Activated naive CD8-positive, alpha-beta T cell treated with anti-CD3 and anti-CD28 coated beads, Interleukin-2, amount 10 ng/mL, durations not matched to agents 7 days and 5 days (primary cell): Measurements from ENCODE around the gene ADGRD2. TPM values are rescaled to one million over a fixed set of nuclear protein-coding genes. Genes with fewer than 3 reads are reported as not detected.
A peak's percentile ranks its signal among the peaks of the same experiment; 100 is the strongest.

ENCODE experiments used
- ATAC-seq: fragments of 150-1000 bp; cut with Tn5 transposase; one replicate; pipeline ENCODE4 v1.10.0; 2021; ENCODE audit warnings: low read depth, moderate library complexity
- POLR2A ChIA-PET: fragments of 350-600 bp; sonication (Branson Sonifier 250); formaldehyde crosslinking; loops from one replicate; lab custom pipeline; 2021; ENCODE audit warnings: antibody characterized with exemption; lab: Charles Lee
- DNase-seq: peaks from one replicate; pipeline ENCODE4 v3.0.0; 2021
- H3K27ac Mint-ChIP-seq: one replicate; pipeline ENCODE4 v1.8.0; 2022; ENCODE audit warnings: mild to moderate bottlenecking, mixed read lengths
- H3K27me3 Mint-ChIP-seq: one replicate; pipeline ENCODE4 v1.8.0; 2022; ENCODE audit warnings: mild to moderate bottlenecking, moderate library complexity, mixed read lengths
- H3K36me3 Mint-ChIP-seq: one replicate; pipeline ENCODE4 v1.8.0; 2021; ENCODE audit warnings: mild to moderate bottlenecking, mixed read lengths
- H3K4me1 Mint-ChIP-seq: one replicate; pipeline ENCODE4 v1.8.0; 2021; ENCODE audit warnings: mixed read lengths
- H3K4me3 Mint-ChIP-seq: one replicate; pipeline ENCODE4 v1.8.0; 2022; ENCODE audit warnings: mild to moderate bottlenecking, moderate library complexity, mixed read lengths
- H3K9me3 Mint-ChIP-seq: one replicate; pipeline ENCODE4 v1.8.0; 2021; ENCODE audit warnings: mixed read lengths
- total RNA-seq, 2 experiments: library from RNA; stranded (reverse); gene quantifications; one replicate each; pipeline ENCODE4 v1.2.3, GENCODE V29; 2021

Gene ADGRD2
- total RNA-seq, 2 experiments from 2014 or later, result not detected

DNA sequence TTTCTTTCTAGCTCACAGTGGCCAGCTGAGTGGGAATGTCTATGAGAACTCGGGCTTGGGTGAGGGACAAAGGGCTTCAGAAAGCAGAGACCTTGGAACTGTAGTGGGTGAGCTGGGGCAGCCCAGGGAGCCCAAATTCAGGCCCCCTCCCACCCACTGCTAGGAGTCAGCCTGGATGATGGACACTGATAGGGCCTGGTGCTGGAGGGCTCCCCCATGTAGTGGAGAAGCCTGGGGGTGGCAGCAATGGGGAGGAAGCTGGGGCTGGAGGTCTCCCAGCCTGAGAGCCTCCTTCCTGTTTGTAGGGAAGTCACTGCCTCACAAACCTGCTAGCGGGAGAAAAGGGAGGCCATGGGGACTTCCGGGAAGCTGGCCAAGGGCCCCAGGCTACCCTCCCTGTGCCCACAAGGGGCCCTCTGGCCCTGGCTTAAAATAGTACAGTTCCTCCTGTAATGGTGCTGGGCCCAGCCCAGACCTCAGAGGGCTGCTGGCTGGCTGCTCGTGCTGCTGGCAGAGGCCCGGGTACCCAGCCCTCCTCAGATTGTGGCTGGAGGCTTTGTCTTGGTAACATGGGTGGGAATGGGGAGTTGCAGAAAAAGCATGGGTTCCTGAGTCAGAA lies 63.2 kb downstream of the ADGRD2 start:
- peak; percentile 21 for ATAC-seq
- H3K27me3 Mint-ChIP-seq, result peaks cover 6% of the 10 kb centered on the region
- H3K27ac Mint-ChIP-seq, result no peak overlapping the region
- POLR2A ChIA-PET, result no interaction called here
- H3K4me3 Mint-ChIP-seq, result no peak overlapping the region
- no peaks in the 10 kb centered on the region for H3K9me3 Mint-ChIP-seq
- peaks cover 2% of the 10 kb centered on the region for H3K4me1 Mint-ChIP-seq
- no peak for DNase-seq
- H3K36me3 Mint-ChIP-seq, result no peaks in the 10 kb centered on the region

DNA sequence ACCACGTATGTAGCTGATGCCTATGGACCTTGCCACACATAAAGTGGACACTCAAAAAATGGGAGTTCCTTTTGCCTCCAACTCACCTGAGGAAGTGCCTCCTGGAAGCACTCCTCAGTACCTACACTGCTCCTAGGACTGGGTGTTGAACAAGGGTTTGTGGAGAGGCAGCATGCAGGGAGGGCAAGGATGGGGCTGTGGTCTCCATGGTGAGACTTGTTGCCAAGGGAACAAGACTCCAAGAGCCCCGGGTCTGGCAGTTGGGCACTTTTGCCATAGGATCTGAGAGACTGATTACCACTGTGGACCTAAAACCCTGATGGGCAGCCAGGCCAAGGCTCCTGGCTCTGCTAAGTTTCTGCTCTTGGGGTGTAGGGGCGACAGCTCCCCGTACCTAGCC lies 63.9 kb downstream of the ADGRD2 start:
- ATAC-seq (no peak), DNase-seq (no peak)
- no peaks in the 10 kb centered on the region for H3K36me3 Mint-ChIP-seq
- POLR2A ChIA-PET, result no interaction called here
- H3K9me3 Mint-ChIP-seq, result no peaks in the 10 kb centered on the region
- H3K27me3 Mint-ChIP-seq, result peaks cover 6% of the 10 kb centered on the region
- H3K4me3 Mint-ChIP-seq, result no peak overlapping the region
- peaks cover 2% of the 10 kb centered on the region for H3K4me1 Mint-ChIP-seq
- no peak overlapping the region for H3K27ac Mint-ChIP-seq

DNA sequence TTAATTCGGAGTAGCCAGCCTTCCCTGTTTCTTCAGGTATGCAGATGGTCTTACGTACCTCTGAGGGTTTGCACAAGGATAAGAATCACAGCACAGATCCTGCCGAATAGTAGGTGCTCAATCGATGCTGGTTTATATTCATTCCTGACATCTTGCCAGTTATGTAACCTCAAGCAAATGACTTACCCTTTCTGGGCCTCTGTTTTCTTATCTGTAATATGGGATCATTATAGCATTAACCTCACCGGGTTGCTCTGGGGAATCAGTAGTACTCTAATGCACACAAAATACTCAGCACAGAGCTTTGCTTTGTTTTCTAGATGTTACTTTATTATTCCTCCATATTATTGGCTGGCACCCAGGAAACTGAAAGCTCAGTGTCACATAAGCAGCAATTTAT lies 64.6 kb downstream of the ADGRD2 start:
- ATAC-seq, result no peak
- no peaks in the 10 kb centered on the region for H3K9me3 Mint-ChIP-seq
- H3K4me1 Mint-ChIP-seq, result peaks cover 2% of the 10 kb centered on the region
- H3K4me3 Mint-ChIP-seq, result no peak overlapping the region
- POLR2A ChIA-PET, result no interaction called here
- peaks cover 6% of the 10 kb centered on the region for H3K27me3 Mint-ChIP-seq
- DNase-seq, result no peak
- H3K27ac Mint-ChIP-seq, result no peak overlapping the region
- no peaks in the 10 kb centered on the region for H3K36me3 Mint-ChIP-seq

DNA sequence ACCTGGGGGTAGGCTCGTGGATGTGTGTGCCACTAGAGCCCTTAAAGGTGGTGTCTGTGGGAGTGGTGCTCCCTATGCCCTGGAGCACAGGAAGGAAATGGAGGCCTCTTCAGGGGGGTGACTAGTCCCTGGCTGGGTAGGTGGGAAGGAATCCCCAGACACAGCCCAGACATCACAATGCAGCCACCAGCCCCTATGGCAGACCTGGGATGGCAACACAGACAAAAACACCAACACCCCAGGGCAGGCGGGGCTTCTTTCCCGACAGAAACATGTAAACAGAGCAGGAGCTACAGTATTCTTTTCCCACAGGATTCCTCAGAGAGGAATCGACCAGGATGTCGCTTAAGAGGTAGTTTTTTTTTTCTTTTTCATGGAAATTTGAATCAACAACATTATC lies 67.3 kb downstream of the ADGRD2 start:
- POLR2A ChIA-PET, result no interaction called here
- H3K4me1 Mint-ChIP-seq, result no peaks in the 10 kb centered on the region
- H3K9me3 Mint-ChIP-seq, result no peaks in the 10 kb centered on the region

DNA sequence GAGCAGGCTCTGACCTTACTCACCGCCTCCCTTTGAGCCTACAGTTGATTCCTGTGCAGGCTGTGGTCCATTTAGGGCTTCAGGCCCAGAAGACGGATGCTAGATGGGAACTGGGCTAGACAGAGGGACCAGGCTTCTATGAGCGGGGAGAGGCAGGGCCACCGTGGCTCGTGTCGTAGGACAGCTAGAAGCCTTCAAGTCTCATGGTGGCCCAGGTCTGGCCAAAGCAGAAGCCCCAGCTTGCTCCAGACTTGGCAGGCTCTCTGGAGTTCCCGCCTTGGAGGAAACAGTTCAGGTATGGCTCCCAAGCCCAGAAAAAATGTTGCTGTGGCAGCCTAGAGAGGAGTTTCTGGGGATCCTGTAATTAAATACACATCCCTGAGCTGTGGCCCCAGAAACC lies 67.9 kb downstream of the ADGRD2 start:
- POLR2A ChIA-PET, result no interaction called here
- Mint-ChIP-seq H3K4me1 (no peaks in the 10 kb centered on the region), H3K4me3 (no peak overlapping the region), H3K27me3 (peaks cover 7% of the 10 kb centered on the region), H3K36me3 (no peaks in the 10 kb centered on the region), H3K27ac (no peak overlapping the region), H3K9me3 (no peaks in the 10 kb centered on the region)
- DNase-seq (no peak), ATAC-seq (no peak)

More for the DNA sequence above, 67.3 kb downstream of the ADGRD2 start:
- Mint-ChIP-seq H3K36me3 (no peaks in the 10 kb centered on the region), H3K27ac (no peak overlapping the region), H3K27me3 (peaks cover 8% of the 10 kb centered on the region), H3K4me3 (no peak overlapping the region)
- no peak for DNase-seq
- ATAC-seq, result no peak

DNA sequence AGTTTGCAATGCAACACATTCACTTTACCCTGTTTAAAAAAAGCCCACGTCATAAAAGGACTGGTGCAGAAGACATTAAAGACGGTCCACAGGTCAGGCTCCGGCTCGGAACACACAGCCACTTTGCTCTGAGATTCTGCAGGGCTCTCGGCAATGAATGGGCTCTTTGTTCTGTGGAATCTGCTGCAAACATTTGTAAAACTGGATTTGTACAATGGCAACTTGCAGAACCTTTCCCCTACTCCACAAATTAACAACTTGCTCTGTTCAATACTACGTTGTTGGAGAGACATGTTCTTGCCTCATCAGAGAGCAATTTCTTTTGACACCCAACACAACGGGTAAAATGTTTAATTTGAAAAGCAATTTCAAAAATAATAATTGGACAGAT lies 70.0 kb downstream of the ADGRD2 start:
- Mint-ChIP-seq H3K9me3 (no peaks in the 10 kb centered on the region), H3K27me3 (peaks cover 12% of the 10 kb centered on the region), H3K4me3 (no peak overlapping the region), H3K4me1 (no peaks in the 10 kb centered on the region), H3K27ac (no peak overlapping the region), H3K36me3 (no peaks in the 10 kb centered on the region)
- DNase-seq (no peak), ATAC-seq (no peak)
- POLR2A ChIA-PET, result no interaction called here

DNA sequence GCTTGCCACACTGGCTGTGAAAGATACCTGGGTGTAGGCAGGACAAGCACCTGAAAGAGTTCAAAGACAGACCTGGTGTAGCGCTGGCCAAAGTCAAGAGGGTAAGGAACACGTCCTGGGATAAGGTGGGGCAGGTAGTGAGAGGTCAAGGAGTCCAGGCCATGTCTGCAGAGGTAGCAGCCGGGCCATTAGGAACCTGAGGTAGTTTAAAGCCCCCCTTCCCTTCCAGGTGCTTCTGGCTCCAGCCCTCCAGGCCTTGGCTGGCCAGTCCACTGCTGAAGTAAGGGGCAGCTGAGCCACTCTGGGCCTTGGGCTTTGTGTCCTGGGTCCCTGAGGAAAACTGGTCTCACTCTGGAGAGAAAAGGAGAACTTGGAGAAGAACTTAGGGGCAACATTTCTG lies 70.9 kb downstream of the ADGRD2 start:
- no peaks in the 10 kb centered on the region for H3K36me3 Mint-ChIP-seq
- H3K4me1 Mint-ChIP-seq, result no peaks in the 10 kb centered on the region
- ATAC-seq (no peak), DNase-seq (no peak)
- POLR2A ChIA-PET, result no interaction called here
- H3K9me3 Mint-ChIP-seq, result no peaks in the 10 kb centered on the region
- peaks cover 9% of the 10 kb centered on the region for H3K27me3 Mint-ChIP-seq
- H3K27ac Mint-ChIP-seq, result no peak overlapping the region
- H3K4me3 Mint-ChIP-seq, result no peak overlapping the region

DNA sequence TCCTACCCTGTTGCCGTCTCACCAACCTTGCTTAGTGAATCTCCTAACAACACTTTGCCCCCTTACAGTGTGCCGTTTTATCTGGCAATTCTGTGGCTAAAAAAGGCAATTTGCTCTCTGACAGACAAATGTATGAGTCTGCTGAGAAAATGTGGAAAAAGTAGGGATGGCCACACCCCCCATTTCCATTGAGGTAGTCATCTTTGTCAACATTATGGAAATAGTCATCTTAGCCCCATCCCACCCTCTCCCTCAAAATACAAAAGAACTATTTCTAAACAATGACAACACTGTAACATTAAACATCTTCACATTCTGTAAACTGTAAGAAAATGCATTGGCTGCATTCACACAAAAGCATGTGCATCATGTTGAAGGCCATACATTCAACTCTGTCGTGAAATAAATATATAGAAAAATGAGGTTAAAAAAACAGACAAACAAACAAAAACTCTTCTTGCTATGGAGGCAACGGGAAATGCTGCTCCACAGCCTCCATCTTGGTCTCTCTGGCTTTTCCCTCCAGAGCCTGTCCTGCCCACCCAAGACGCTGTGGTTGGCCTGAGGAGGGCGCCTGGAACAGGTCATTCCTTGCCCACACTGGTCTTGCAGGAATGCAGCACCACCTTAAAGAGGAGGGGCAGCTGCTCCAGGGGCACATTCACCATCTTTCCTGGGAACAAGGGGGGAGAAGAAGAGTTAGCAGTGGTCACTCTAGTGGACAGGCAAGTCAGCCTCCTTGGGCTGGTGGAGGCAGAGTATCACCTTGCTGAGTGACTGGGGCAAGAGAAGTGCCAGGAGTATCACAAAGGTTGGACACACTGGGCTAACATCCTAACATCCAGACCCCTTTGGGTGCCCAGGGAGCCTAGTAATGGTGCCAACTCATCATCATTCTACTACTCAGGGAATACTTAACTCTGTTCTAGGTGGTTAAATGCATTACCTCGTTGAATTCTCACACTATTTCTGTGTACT lies 72.2 kb downstream of the ADGRD2 start:
- POLR2A ChIA-PET, result no interaction called here
- H3K4me3 Mint-ChIP-seq, result no peak overlapping the region
- H3K27ac Mint-ChIP-seq, result no peak overlapping the region
- no peaks in the 10 kb centered on the region for H3K4me1 Mint-ChIP-seq
- H3K9me3 Mint-ChIP-seq, result no peaks in the 10 kb centered on the region
- H3K36me3 Mint-ChIP-seq, result no peaks in the 10 kb centered on the region
- ATAC-seq (no peak), DNase-seq (no peak)
- peaks cover 9% of the 10 kb centered on the region for H3K27me3 Mint-ChIP-seq

DNA sequence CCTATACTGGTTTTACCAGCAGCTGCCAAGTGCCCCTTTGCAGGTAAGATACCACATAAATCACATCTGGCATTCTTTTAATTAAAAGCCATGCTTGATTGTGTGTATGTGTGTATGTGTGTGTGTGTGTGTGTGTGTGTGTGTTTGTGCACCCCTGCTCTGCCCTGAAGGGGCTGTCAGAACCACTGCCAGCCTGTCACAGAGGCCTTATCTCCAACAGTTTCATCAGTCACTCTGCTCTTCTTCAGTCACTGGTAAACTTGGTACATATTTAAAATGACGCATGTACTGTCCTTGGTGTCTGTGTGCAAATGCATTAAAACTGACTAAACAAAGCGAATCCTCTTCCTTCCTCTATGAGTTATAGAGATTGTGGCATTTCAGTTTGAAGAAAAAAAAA lies 75.9 kb downstream of the ADGRD2 start:
- Mint-ChIP-seq H3K27me3 (peaks cover 13% of the 10 kb centered on the region), H3K4me3 (no peak overlapping the region), H3K9me3 (no peaks in the 10 kb centered on the region), H3K36me3 (no peaks in the 10 kb centered on the region), H3K27ac (no peak overlapping the region), H3K4me1 (no peaks in the 10 kb centered on the region)
- ATAC-seq (no peak), DNase-seq (no peak)
- POLR2A ChIA-PET, result no interaction called here

DNA sequence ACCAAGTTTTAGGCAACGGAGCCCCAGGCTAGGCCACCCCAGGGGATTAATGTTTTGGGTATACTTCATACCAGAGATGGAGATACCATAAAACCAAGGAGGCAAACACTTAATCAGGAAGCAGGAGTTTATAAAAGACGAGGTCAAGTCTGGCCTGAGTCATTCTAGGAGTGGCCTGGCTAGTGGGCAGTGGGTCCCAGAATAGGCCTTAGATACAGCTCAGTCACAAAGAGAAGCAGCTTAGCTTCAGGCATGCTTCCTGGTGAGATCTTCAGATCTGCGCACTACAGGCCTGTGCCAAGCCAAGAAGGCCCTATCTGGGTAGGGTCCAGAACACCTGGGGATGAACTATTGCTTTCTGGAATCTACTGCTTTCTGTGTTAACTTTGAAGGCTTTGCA lies 77.5 kb downstream of the ADGRD2 start:
- H3K27me3 Mint-ChIP-seq, result peaks cover 15% of the 10 kb centered on the region

More for the DNA sequence above, 77.5 kb downstream of the ADGRD2 start:
- DNase-seq (no peak), ATAC-seq (no peak)
- Mint-ChIP-seq H3K27ac (no peak overlapping the region), H3K4me3 (no peak overlapping the region), H3K4me1 (no peaks in the 10 kb centered on the region), H3K9me3 (no peaks in the 10 kb centered on the region), H3K36me3 (no peaks in the 10 kb centered on the region)
- POLR2A ChIA-PET, result no interaction called here

Other genes starting within 250 kb of the ADGRD2 start
- gene NEK6, start 192.5 kb upstream of the ADGRD2 start, total RNA-seq, result 10 to 100 TPM in 1 of 2 experiments, 1 to 10 TPM in 1; 8.1 to 10.9 TPM
- 10 to 100 TPM; 88.7 to 93.6 TPM for gene PSMB7, start 35.0 kb upstream of the ADGRD2 start, total RNA-seq
- gene NR5A1, start 56.9 kb downstream of the ADGRD2 start, total RNA-seq, result not detected